Hepatocyte (in vitro differentiated cells): ENCODE data around the gene DPEP1. TPM values are rescaled to one million over a fixed set of nuclear protein-coding genes. Genes with fewer than 3 reads are reported as not detected.

Experiments
- DNase-seq: peaks from one replicate; pipeline ENCODE4 v3.0.0-alpha.2; 2016; ENCODE audit warnings: low spot score
- H2AFZ ChIP-seq: fragments of 200-600 bp; sonication (generic); 2 replicates; pipeline ENCODE4 v1.6.0; 2016; ENCODE audit warnings: antibody characterized with exemption, mild to moderate bottlenecking
- H3K27ac ChIP-seq: fragments of 200-600 bp; sonication (generic); 2 replicates; pipeline ENCODE4 v1.5.1; 2016; ENCODE audit warnings: mild to moderate bottlenecking
- H3K27me3 ChIP-seq: fragments of 200-600 bp; sonication (generic); 2 replicates; pipeline ENCODE4 v1.6.1; 2016
- H3K36me3 ChIP-seq: fragments of 200-600 bp; sonication (generic); replicated peaks from 2 replicates; pipeline ENCODE4 v1.5.1; 2016; ENCODE audit warnings: low read depth; ENCODE audit not compliant: insufficient read depth
- H3K4me1 ChIP-seq: fragments of 200-600 bp; sonication (generic); 2 replicates; pipeline ENCODE4 v1.5.1; 2016; ENCODE audit warnings: mild to moderate bottlenecking, moderate library complexity; ENCODE audit not compliant: insufficient read depth
- H3K4me2 ChIP-seq: fragments of 200-600 bp; sonication (generic); 2 replicates; pipeline ENCODE4 v1.6.0; 2016
- H3K4me3 ChIP-seq: fragments of 200-600 bp; sonication (generic); 2 replicates; pipeline ENCODE4 v1.5.1; 2016; ENCODE audit warnings: mild to moderate bottlenecking
- H3K79me2 ChIP-seq: fragments of 200-600 bp; sonication (generic); 2 replicates; pipeline ENCODE4 v1.6.0; 2017; ENCODE audit warnings: mild to moderate bottlenecking
- H3K9me2 ChIP-seq: fragments of 200-600 bp; sonication (generic); replicated peaks from 2 replicates; pipeline ENCODE4 v1.6.0; 2017; ENCODE audit warnings: mild to moderate bottlenecking; ENCODE audit not compliant: insufficient read depth
- H3K9me3 ChIP-seq: fragments of 200-600 bp; sonication (generic); 2 replicates; pipeline ENCODE4 v1.5.1; 2016; ENCODE audit warnings: low read depth, mild to moderate bottlenecking
- H4K20me1 ChIP-seq: fragments of 200-600 bp; sonication (generic); 2 replicates; pipeline ENCODE4 v1.6.0; 2016; ENCODE audit warnings: mild to moderate bottlenecking; ENCODE audit not compliant: insufficient read depth, poor library complexity, severe bottlenecking
- EZH2 ChIP-seq: fragments of 200-600 bp; sonication (generic); IDR thresholded peaks from 2 replicates; pipeline ENCODE4 v1.6.1; 2016; ENCODE audit warnings: antibody characterized with exemption, mild to moderate bottlenecking, borderline replicate concordance
- EZH2phosphoT487 ChIP-seq: fragments of 200-600 bp; sonication (generic); IDR thresholded peaks from one replicate; pipeline ENCODE4 v1.6.1; 2018; ENCODE audit warnings: antibody characterized with exemption, mild to moderate bottlenecking, low read depth, moderate library complexity; ENCODE audit not compliant: unreplicated experiment, severe bottlenecking
- WGBS: methylation state at CpG from one replicate; pipeline ENCODE4 v1.1.6; 2016; ENCODE audit warnings: low lambda C conversion rate; ENCODE audit errors: missing lambda C conversion rate; 5-methylcytosine and 5-hydroxymethylcytosine counted together
- polyA plus RNA-seq: library from polyadenylated mRNA; unstranded; fragments of >200 nt; fragmentation: Nextera tagmentation; extraction: Ambion mirVana; gene quantifications from 2 replicates; pipeline ENCODE4 v1.2.1, GENCODE V29; 2016
- total RNA-seq: library from RNA; depleted of rRNA; stranded (reverse); fragments of >200 nt; gene quantifications from 2 replicates; pipeline ENCODE4 v1.2.3, GENCODE V29; 2014
- TF ChIP-seq, protein P1 (sequence below): fragments of 200-600 bp; sonication (generic); IDR thresholded peaks from 2 replicates; pipeline ENCODE4 v1.5.1; 2016; ENCODE audit warnings: antibody characterized with exemption, mild to moderate bottlenecking; ENCODE audit not compliant: poor library complexity

DPEP1 gene
- total and polyA plus RNA-seq, 2 experiments from 2014 or later: 48.3 to 106 TPM

DNA sequence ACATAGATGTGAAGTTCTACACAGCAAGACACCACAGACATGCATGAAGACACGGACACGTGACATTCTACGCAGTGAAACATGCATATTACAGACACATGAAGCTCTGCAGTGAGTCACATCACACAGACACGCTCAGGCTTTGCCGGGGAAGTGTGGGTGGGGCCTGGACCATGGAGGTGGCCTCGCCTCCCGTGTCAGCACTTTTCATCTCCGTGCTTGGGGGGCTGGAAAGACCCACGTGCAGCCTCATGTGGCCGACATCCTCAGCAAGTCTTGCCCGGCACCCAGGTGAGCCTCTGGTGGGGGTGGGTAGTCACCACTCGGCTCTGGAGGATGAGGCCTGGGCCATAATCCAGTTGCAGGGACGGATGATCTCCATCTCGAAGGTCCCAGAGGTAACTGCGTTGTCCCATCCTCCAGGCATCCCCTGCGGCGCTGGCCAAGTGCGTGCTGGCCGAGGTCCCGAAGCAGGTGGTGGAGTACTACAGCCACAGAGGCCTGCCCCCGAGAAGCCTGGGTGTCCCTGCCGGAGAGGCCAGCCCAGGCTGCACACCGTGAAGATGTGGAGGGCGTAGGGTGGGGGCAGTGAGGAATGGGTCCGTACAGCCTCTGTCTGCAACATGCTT lies 17.3 kb upstream of the DPEP1 start:
- Histone ChIP-seq H3K9me2 (no peaks in the 10 kb centered on the region), H3K36me3 (no peaks in the 10 kb centered on the region), H3K27me3 (no peaks in the 10 kb centered on the region), H3K27ac (no peak overlapping the region), H2AFZ (no peak overlapping the region), H3K9me3 (no peaks in the 10 kb centered on the region), H3K79me2 (no peaks in the 10 kb centered on the region), H3K4me2 (no peak overlapping the region), H4K20me1 (no peaks in the 10 kb centered on the region), H3K4me1 (no peaks in the 10 kb centered on the region), H3K4me3 (no peak overlapping the region)
- 93% methylated on average over 22 of the region's 25 CpGs for WGBS
- no peak for TF ChIP-seq EZH2
- TF ChIP-seq, protein P1, sequence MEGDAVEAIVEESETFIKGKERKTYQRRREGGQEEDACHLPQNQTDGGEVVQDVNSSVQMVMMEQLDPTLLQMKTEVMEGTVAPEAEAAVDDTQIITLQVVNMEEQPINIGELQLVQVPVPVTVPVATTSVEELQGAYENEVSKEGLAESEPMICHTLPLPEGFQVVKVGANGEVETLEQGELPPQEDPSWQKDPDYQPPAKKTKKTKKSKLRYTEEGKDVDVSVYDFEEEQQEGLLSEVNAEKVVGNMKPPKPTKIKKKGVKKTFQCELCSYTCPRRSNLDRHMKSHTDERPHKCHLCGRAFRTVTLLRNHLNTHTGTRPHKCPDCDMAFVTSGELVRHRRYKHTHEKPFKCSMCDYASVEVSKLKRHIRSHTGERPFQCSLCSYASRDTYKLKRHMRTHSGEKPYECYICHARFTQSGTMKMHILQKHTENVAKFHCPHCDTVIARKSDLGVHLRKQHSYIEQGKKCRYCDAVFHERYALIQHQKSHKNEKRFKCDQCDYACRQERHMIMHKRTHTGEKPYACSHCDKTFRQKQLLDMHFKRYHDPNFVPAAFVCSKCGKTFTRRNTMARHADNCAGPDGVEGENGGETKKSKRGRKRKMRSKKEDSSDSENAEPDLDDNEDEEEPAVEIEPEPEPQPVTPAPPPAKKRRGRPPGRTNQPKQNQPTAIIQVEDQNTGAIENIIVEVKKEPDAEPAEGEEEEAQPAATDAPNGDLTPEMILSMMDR: no peak
- TF ChIP-seq EZH2phosphoT487: no peak
- DNase-seq: no peak

DNA sequence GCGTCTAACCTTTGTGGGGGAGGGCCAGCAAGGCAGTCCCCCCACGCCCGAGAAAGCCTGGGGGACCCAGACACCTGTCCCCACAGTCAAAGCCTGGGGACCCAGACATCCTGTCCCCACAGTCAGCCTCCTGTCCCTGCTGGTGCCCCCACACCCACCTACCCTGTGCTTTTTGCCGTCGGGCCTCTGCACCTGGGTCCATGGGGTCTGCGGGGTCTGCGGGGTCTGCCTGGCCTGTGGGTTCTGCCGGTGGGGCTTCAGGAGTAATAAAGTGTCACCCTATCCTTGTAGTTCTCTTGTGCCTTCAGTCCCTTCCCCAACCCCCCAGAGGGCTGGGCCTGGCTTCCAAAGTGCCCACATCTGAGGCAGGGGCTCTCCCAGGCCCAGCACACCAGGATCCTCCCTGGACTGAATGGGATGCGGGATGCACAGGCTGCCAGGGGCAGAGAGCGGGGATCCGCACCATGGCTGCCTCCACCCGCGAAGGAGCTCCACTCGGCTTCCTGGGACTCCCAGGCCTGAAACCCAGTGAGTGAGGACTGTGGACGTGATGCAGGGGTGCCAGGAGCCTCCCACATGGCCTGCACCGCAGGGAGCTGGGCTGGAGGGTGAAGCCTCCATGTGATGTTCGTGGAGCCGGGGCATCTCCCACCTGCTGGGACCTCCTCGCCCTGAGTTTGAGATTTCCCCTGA lies 16.3 kb upstream of the DPEP1 start:
- H3K36me3 ChIP-seq: no peaks in the 10 kb centered on the region
- H3K9me2 ChIP-seq: no peaks in the 10 kb centered on the region
- TF ChIP-seq EZH2phosphoT487: no peak
- TF ChIP-seq, protein P1: no peak
- TF ChIP-seq EZH2: no peak
- H3K4me1 ChIP-seq: peaks cover 2% of the 10 kb centered on the region
- H3K4me3 ChIP-seq: no peak overlapping the region
- no peaks in the 10 kb centered on the region for H3K27me3 ChIP-seq
- no peak overlapping the region for H2AFZ ChIP-seq
- no peak overlapping the region for H3K27ac ChIP-seq
- H3K79me2 ChIP-seq: no peaks in the 10 kb centered on the region
- 94% methylated on average over 19 of the region's 19 CpGs for WGBS
- no peak overlapping the region for H3K4me2 ChIP-seq
- no peaks in the 10 kb centered on the region for H4K20me1 ChIP-seq
- DNase-seq: no peak
- no peaks in the 10 kb centered on the region for H3K9me3 ChIP-seq

DNA sequence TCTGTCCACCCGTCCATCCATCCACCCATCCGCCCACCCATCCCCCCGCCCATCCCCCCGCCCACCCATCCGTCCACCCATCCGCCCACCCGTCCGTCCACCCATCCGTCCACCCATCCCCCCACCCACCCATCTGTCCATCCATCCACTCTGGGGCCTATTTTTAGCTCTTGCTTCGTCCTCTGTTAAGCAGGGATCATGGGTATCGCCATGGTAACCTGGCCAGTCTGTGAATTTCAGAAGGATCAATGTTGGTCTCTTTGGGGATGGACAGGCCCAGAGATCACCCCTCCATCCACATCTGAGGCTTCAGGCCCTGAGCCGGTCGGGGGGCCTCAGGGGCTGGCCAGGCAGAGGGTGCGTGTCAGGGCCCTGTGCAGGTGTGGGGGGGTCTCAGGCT lies 15.2 kb upstream of the DPEP1 start:
- no peak overlapping the region for H3K27ac ChIP-seq
- no peak overlapping the region for H2AFZ ChIP-seq
- DNase-seq: no peak
- H3K79me2 ChIP-seq: no peaks in the 10 kb centered on the region
- H3K9me2 ChIP-seq: no peaks in the 10 kb centered on the region
- H3K4me1 ChIP-seq: peaks cover 11% of the 10 kb centered on the region
- no peaks in the 10 kb centered on the region for H4K20me1 ChIP-seq
- no peaks in the 10 kb centered on the region for H3K9me3 ChIP-seq
- no peak overlapping the region for H3K4me3 ChIP-seq
- WGBS: 90% methylated on average over 5 of the region's 14 CpGs
- H3K36me3 ChIP-seq: no peaks in the 10 kb centered on the region
- H3K27me3 ChIP-seq: no peaks in the 10 kb centered on the region
- no peak for TF ChIP-seq EZH2phosphoT487
- no peak for TF ChIP-seq EZH2
- TF ChIP-seq, protein P1: no peak
- H3K4me2 ChIP-seq: no peak overlapping the region
